ENCODE measurements around the gene FAM240A. TPM values are rescaled to one million over a fixed set of nuclear protein-coding genes. Genes with fewer than 3 reads are reported as not detected.

FAM240A gene
- total RNA-seq, 1 donor from 2014 or later = not detected

GRCh38 chr3:46571684-46572083, 40.6 kb upstream of the FAM240A start:
- no peak for DNase-seq
- Mint-ChIP-seq H3K9me3 (ENCODE audit: unreplicated experiment) (no peaks in the 10 kb centered on the region), H3K4me3 (ENCODE audit: unreplicated experiment) (no peak overlapping the region), H3K4me1 (ENCODE audit: low read depth, unreplicated experiment) (no peaks in the 10 kb centered on the region), H3K27me3 (ENCODE audit: unreplicated experiment) (peaks cover 9% of the 10 kb centered on the region), H3K27ac (ENCODE audit: unreplicated experiment) (no peak overlapping the region), H3K36me3 (ENCODE audit: unreplicated experiment) (no peaks in the 10 kb centered on the region)
- TF ChIP-seq, protein P1, sequence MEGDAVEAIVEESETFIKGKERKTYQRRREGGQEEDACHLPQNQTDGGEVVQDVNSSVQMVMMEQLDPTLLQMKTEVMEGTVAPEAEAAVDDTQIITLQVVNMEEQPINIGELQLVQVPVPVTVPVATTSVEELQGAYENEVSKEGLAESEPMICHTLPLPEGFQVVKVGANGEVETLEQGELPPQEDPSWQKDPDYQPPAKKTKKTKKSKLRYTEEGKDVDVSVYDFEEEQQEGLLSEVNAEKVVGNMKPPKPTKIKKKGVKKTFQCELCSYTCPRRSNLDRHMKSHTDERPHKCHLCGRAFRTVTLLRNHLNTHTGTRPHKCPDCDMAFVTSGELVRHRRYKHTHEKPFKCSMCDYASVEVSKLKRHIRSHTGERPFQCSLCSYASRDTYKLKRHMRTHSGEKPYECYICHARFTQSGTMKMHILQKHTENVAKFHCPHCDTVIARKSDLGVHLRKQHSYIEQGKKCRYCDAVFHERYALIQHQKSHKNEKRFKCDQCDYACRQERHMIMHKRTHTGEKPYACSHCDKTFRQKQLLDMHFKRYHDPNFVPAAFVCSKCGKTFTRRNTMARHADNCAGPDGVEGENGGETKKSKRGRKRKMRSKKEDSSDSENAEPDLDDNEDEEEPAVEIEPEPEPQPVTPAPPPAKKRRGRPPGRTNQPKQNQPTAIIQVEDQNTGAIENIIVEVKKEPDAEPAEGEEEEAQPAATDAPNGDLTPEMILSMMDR (IDR thresholded peaks at IDR 0.05; ENCODE audit: partially characterized antibody, unreplicated experiment) = no peak

GRCh38 chr3:46573701-46574100, 38.6 kb upstream of the FAM240A start:
- no peak overlapping the region for H3K4me3 Mint-ChIP-seq (ENCODE audit: unreplicated experiment)
- no peaks in the 10 kb centered on the region for H3K9me3 Mint-ChIP-seq (ENCODE audit: unreplicated experiment)
- H3K36me3 Mint-ChIP-seq (ENCODE audit: unreplicated experiment) = no peaks in the 10 kb centered on the region
- TF ChIP-seq, protein P1 (IDR thresholded peaks at IDR 0.05; ENCODE audit: partially characterized antibody, unreplicated experiment) = no peak
- H3K27ac Mint-ChIP-seq (ENCODE audit: unreplicated experiment) = no peak overlapping the region
- H3K27me3 Mint-ChIP-seq (ENCODE audit: unreplicated experiment) = peaks cover 12% of the 10 kb centered on the region
- peaks cover 2% of the 10 kb centered on the region for H3K4me1 Mint-ChIP-seq (ENCODE audit: low read depth, unreplicated experiment)
- DNase-seq = no peak

DNA sequence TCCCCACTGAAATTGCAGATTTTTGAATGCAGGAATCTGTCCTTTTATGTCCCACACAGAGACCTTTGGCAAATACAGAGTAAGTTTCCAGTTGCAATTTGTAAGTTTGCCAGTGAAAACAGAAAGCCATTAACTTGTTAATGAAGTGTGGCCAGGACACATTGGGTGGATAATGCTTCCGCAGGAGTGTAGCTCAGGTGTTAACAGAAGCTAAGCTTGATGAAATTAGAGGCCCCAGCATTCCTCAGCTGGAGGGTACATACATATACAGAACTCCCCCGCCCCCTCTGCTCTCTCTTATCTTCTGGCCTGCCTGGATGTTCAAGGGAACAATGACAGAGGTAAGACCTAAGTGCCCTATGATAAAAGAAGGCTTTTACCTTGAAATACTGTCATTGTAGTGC, 38.1 kb upstream of the FAM240A start:
- Mint-ChIP-seq H3K27me3 (ENCODE audit: unreplicated experiment) (peaks cover 12% of the 10 kb centered on the region), H3K27ac (ENCODE audit: unreplicated experiment) (no peak overlapping the region), H3K9me3 (ENCODE audit: unreplicated experiment) (no peaks in the 10 kb centered on the region), H3K4me3 (ENCODE audit: unreplicated experiment) (no peak overlapping the region), H3K4me1 (ENCODE audit: low read depth, unreplicated experiment) (peaks cover 2% of the 10 kb centered on the region), H3K36me3 (ENCODE audit: unreplicated experiment) (no peaks in the 10 kb centered on the region)
- TF ChIP-seq, protein P1 (IDR thresholded peaks at IDR 0.05; ENCODE audit: partially characterized antibody, unreplicated experiment) = no peak
- no peak for DNase-seq

GRCh38 chr3:46574881-46575576, 37.3 kb upstream of the FAM240A start:
- TF ChIP-seq, protein P1 (IDR thresholded peaks at IDR 0.05; ENCODE audit: partially characterized antibody, unreplicated experiment) = no peak
- Mint-ChIP-seq H3K27me3 (ENCODE audit: unreplicated experiment) (peaks cover 12% of the 10 kb centered on the region), H3K27ac (ENCODE audit: unreplicated experiment) (no peak overlapping the region), H3K4me1 (ENCODE audit: low read depth, unreplicated experiment) (peaks cover 2% of the 10 kb centered on the region), H3K36me3 (ENCODE audit: unreplicated experiment) (no peaks in the 10 kb centered on the region), H3K9me3 (ENCODE audit: unreplicated experiment) (no peaks in the 10 kb centered on the region), H3K4me3 (ENCODE audit: unreplicated experiment) (no peak overlapping the region)
- no peak for DNase-seq

DNA sequence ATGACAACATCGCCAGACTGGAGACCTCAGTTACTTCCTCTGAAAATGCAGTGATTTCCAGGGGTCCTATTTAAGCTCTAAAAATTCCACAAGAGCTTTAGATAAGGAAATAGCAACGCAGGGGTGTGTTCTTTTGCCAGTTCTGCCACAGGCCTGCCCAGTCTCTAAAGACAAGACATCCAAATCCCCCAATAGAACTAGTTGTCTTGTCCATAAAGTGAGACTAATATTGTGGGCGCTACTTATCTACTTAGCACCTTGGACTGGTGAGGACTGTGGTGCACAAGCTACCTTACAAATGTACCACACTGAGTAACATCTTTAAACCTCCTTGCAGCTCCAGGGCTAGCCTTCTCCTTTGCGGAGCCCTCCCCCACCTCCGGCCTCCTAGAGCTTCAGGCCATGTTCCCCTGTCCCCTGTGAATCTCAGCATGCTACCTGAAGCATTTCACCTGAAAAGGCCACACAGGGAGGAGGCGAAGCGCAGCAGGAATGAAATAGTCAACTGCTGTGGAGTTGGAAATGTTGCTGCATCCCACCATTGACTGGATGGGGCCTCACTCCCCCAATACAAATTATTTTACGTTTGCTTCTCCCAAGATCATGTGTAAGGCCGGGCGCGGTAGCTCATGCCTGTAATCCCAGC, 36.6 kb upstream of the FAM240A start:
- Mint-ChIP-seq H3K4me3 (ENCODE audit: unreplicated experiment) (no peak overlapping the region), H3K36me3 (ENCODE audit: unreplicated experiment) (no peaks in the 10 kb centered on the region), H3K9me3 (ENCODE audit: unreplicated experiment) (no peaks in the 10 kb centered on the region), H3K27me3 (ENCODE audit: unreplicated experiment) (peaks cover 12% of the 10 kb centered on the region), H3K27ac (ENCODE audit: unreplicated experiment) (no peak overlapping the region), H3K4me1 (ENCODE audit: low read depth, unreplicated experiment) (peaks cover 2% of the 10 kb centered on the region)
- TF ChIP-seq, protein P1 (IDR thresholded peaks at IDR 0.05; ENCODE audit: partially characterized antibody, unreplicated experiment) = no peak
- DNase-seq = no peak

All from glutamatergic neuron (in vitro differentiated cells).